CD4-positive, alpha-beta T cell (primary cell): Measurements from ENCODE around the gene TIAM1. TPM values are rescaled to one million over a fixed set of nuclear protein-coding genes. Genes with fewer than 3 reads are reported as not detected.

Experiments
- ATAC-seq: fragments of 200-7000 bp; cut with Tn5 transposase; one replicate; pipeline ENCODE4 v1.10.0; 2022; ENCODE audit warnings: mild to moderate bottlenecking; ENCODE audit not compliant: poor library complexity
- CTCF ChIA-PET: fragments of 350-600 bp; sonication (Branson Sonifier 250); formaldehyde crosslinking; loops from one replicate; lab custom pipeline; 2021; ENCODE audit warnings: antibody characterized with exemption, inconsistent platforms; lab: Charles Lee
- POLR2A ChIA-PET: fragments of 350-600 bp; sonication (Branson Sonifier 250); formaldehyde crosslinking; loops from one replicate; lab custom pipeline; 2021; ENCODE audit warnings: antibody characterized with exemption, inconsistent platforms; lab: Charles Lee
- DNase-seq, 14 experiments: peaks; one replicate each; pipeline ENCODE4 v3.0.0-alpha.2; 2013 to 2020; ENCODE audit warnings: mixed read lengths in 2 of 14
- H3K27ac ChIP-seq, 2 donors: one replicate each; pipeline versions ENCODE4 v1.5.1 to v1.7.0; 2013; ENCODE audit warnings: low read length in 2 of 2, low read depth in 1 of 2, mild to moderate bottlenecking in 1 of 2
- H3K27me3 ChIP-seq, 2 experiments: 1 replicate in 1 of 2; 2 replicates in 1 of 2; pipeline versions ENCODE4 v1.6.1 to v1.7.0; 2013; ENCODE audit warnings: low read length in 2 of 2, control low read depth in 1 of 2, mild to moderate bottlenecking in 1 of 2, moderate library complexity in 1 of 2; ENCODE audit not compliant: insufficient read depth in 2 of 2, control insufficient read depth in 1 of 2
- H3K36me3 ChIP-seq: one replicate; pipeline ENCODE4 v1.6.1; 2013; ENCODE audit warnings: low read length, control low read depth; ENCODE audit not compliant: insufficient read depth
- H3K4me1 ChIP-seq: one replicate; pipeline ENCODE4 v1.6.1; 2013; ENCODE audit warnings: low read length, control low read depth; ENCODE audit not compliant: insufficient read depth
- H3K4me3 ChIP-seq: one replicate; pipeline ENCODE4 v1.5.1; 2013; ENCODE audit warnings: mild to moderate bottlenecking, low read length, moderate library complexity
- H3K9me3 ChIP-seq, 2 experiments: 1 replicate in 1 of 2; 2 replicates in 1 of 2; pipeline versions ENCODE4 v1.6.1 to v1.7.0; 2013; ENCODE audit warnings: low read length in 2 of 2, mild to moderate bottlenecking in 2 of 2, control low read depth in 1 of 2, moderate library complexity in 1 of 2; ENCODE audit not compliant: control insufficient read depth in 1 of 2, insufficient read depth in 1 of 2
- H3K27ac Mint-ChIP-seq: one replicate; pipeline ENCODE4 v1.8.0; 2020; ENCODE audit warnings: mixed read lengths
- H3K27me3 Mint-ChIP-seq: one replicate; pipeline ENCODE4 v1.8.0; 2021; ENCODE audit warnings: mixed read lengths
- H3K36me3 Mint-ChIP-seq: one replicate; pipeline ENCODE4 v1.8.0; 2021; ENCODE audit warnings: low read depth, mixed read lengths
- H3K4me1 Mint-ChIP-seq: one replicate; pipeline ENCODE4 v1.8.0; 2021; ENCODE audit warnings: low read depth, mixed read lengths
- H3K4me3 Mint-ChIP-seq: one replicate; pipeline ENCODE4 v1.8.0; 2020; ENCODE audit warnings: mild to moderate bottlenecking, mixed read lengths
- H3K9me3 Mint-ChIP-seq: one replicate; pipeline ENCODE4 v1.8.0; 2020; ENCODE audit warnings: mixed read lengths
- intact Hi-C, 2 experiments: fragments of 100-400 bp; cut with DNase I in 1 of 2; cut with micrococcal nuclease in 1 of 2; formaldehyde crosslinking; loops; one replicate each; pipeline versions ENCODE4 v1.15.1 to v1.9.0; 2023 to 2025; cut with DNase I, micrococcal nuclease
- total RNA-seq, 174 experiments: library from RNA in 2 of 174; stranded (reverse) in 2 of 174; gene quantifications; one replicate each; pipeline ENCODE4 v1.2.3 and lab custom pipeline; 2021 to 2026
- TF ChIP-seq, protein P1 (sequence below): fragments of 200-600 bp; IDR thresholded peaks from one replicate; pipeline ENCODE4 v1.8.0; 2022; ENCODE audit warnings: antibody characterized with exemption, mild to moderate bottlenecking

TIAM1 gene
- total RNA-seq, 2 experiments from 2014 or later: 39.6 to 39.8 TPM

DNA sequence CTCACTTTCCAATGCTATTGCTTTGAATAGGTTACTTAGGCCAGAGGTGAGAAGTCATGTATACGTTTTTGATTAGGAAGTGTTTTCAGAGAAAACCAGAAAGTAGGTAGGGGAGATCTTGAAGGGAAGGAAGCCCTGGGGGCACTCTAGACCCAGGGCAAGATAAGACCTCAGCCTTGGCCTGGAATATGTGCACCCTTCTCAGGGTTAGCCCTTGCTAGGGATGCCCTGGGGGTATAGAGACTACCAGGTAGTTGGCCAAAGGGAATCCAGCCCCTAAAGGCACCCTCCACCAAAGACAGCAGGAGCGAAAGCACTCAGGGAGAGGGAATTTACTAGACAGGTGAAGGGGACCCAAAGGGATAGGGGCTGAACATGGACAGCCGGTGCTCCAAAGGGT lies 7.0 kb downstream of the TIAM1 start:
- POLR2A ChIA-PET: no interaction called here
- Mint-ChIP-seq H3K27me3 (peaks cover 26% of the 10 kb centered on the region), H3K36me3 (no peaks in the 10 kb centered on the region), H3K27ac (no peak overlapping the region), H3K9me3 (no peaks in the 10 kb centered on the region), H3K4me1 (peaks cover 7% of the 10 kb centered on the region), H3K4me3 (no peak overlapping the region)
- no peak for ATAC-seq
- Histone ChIP-seq H3K27me3 (no peaks in the 10 kb centered on the region), H3K27ac (no peak overlapping the region), H3K9me3 (no peaks in the 10 kb centered on the region), H3K4me3 (no peak overlapping the region), H3K4me1 (no peaks in the 10 kb centered on the region), H3K36me3 (no peaks in the 10 kb centered on the region)
- TF ChIP-seq, protein P1, sequence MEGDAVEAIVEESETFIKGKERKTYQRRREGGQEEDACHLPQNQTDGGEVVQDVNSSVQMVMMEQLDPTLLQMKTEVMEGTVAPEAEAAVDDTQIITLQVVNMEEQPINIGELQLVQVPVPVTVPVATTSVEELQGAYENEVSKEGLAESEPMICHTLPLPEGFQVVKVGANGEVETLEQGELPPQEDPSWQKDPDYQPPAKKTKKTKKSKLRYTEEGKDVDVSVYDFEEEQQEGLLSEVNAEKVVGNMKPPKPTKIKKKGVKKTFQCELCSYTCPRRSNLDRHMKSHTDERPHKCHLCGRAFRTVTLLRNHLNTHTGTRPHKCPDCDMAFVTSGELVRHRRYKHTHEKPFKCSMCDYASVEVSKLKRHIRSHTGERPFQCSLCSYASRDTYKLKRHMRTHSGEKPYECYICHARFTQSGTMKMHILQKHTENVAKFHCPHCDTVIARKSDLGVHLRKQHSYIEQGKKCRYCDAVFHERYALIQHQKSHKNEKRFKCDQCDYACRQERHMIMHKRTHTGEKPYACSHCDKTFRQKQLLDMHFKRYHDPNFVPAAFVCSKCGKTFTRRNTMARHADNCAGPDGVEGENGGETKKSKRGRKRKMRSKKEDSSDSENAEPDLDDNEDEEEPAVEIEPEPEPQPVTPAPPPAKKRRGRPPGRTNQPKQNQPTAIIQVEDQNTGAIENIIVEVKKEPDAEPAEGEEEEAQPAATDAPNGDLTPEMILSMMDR: no peak
- intact Hi-C loops: no loop called here
- CTCF ChIA-PET: no interaction called here
- no peak for DNase-seq

DNA sequence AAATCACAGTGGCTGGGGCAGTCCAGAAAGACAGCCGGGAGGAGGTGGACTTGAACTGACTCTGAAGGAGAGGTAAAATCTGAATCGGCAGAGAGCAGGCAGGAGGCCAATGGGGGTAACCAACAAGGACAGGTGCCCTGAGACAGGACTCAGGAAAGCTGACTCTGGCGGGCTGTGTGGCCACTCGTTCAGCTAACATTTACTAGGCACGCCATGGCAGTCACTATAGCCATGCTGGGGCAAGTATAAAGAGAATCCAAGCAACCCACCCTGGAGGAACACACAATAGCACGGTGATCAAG lies 7.4 kb downstream of the TIAM1 start:
- H3K27ac ChIP-seq: no peak overlapping the region
- no peaks in the 10 kb centered on the region for H3K36me3 ChIP-seq
- POLR2A ChIA-PET: no interaction called here
- intact Hi-C loops: no loop called here
- TF ChIP-seq, protein P1: no peak
- H3K9me3 ChIP-seq: no peaks in the 10 kb centered on the region
- H3K4me1 Mint-ChIP-seq: peaks cover 7% of the 10 kb centered on the region
- CTCF ChIA-PET: no interaction called here
- H3K36me3 Mint-ChIP-seq: no peaks in the 10 kb centered on the region
- H3K27me3 ChIP-seq: no peaks in the 10 kb centered on the region
- peaks cover 25% of the 10 kb centered on the region for H3K27me3 Mint-ChIP-seq
- no peak overlapping the region for H3K4me3 Mint-ChIP-seq
- no peaks in the 10 kb centered on the region for H3K4me1 ChIP-seq
- H3K4me3 ChIP-seq: no peak overlapping the region
- no peak overlapping the region for H3K27ac Mint-ChIP-seq
- no peak for DNase-seq
- ATAC-seq: no peak
- no peaks in the 10 kb centered on the region for H3K9me3 Mint-ChIP-seq

DNA sequence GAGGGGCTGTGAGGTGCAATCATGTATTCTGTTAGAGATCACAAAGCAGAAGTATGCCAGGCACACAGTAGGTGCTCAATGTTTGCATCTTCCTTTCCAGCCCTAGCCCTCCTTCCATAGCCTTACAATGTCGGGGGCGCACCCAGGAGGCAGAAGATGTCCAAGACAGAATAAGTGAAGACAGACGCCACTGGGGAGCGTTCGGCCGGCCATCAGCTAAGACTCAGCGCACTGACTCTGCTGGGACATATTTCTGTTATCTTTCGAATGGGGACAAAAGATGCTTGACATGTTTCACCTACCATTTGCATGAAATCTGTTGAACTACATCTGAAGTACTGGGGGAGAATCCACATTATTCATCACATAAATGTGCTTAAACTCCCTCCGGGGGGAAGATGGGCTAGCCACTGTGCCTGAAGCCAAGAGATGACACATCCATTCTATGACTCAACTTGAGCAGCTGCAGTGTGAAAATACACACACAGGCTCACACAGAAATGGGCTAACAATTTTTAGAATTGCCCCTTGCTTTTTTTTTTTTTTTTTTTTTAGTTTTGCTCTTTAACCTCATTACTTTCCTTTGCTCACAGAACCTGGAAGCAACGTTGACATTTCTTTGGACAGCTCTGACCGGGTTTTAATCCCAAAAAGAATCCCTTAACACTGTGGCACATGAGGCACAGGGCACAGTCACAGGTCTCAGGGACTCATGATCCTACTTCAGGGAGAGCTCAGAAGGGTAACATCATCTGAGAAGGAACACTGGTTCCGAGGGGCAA lies 7.9 kb downstream of the TIAM1 start:
- Histone ChIP-seq H3K4me3 (no peak overlapping the region), H3K27me3 (no peaks in the 10 kb centered on the region), H3K9me3 (no peaks in the 10 kb centered on the region), H3K36me3 (no peaks in the 10 kb centered on the region), H3K4me1 (no peaks in the 10 kb centered on the region), H3K27ac (no peak overlapping the region)
- POLR2A ChIA-PET: no interaction called here
- no peak overlapping the region for H3K27ac Mint-ChIP-seq
- ATAC-seq: no peak
- peaks cover 20% of the 10 kb centered on the region for H3K27me3 Mint-ChIP-seq
- TF ChIP-seq, protein P1: no peak
- DNase-seq: peak in 2 of 14 experiments; percentile 28 to 29
- CTCF ChIA-PET: no interaction called here
- no peak overlapping the region for H3K4me3 Mint-ChIP-seq
- H3K4me1 Mint-ChIP-seq: peaks cover 7% of the 10 kb centered on the region
- intact Hi-C loops: no loop called here
- H3K36me3 Mint-ChIP-seq: no peaks in the 10 kb centered on the region
- no peaks in the 10 kb centered on the region for H3K9me3 Mint-ChIP-seq
